H1 (cell line): ENCODE data around the gene FOXJ2. TPM values are rescaled to one million over a fixed set of nuclear protein-coding genes. Genes with fewer than 3 reads are reported as not detected.

ENCODE experiments used
- CTCF ChIA-PET: fragments of 300-600 bp; sonication (Branson Sonifier 250); formaldehyde crosslinking; loops from one replicate; lab custom pipeline; 2021; ENCODE audit not compliant: partially characterized antibody; lab: Charles Lee
- POLR2A ChIA-PET: fragments of 300-600 bp; sonication (Branson Sonifier 250); formaldehyde crosslinking; loops from one replicate; lab custom pipeline; 2021; ENCODE audit warnings: inconsistent platforms; ENCODE audit not compliant: partially characterized antibody; lab: Charles Lee
- DNase-seq, 2 experiments: peaks; one replicate each; pipeline versions ENCODE4 v3.0.0 to v3.0.0-alpha.2; 2010 to 2022; ENCODE audit warnings: low spot score in 2 of 2, low read depth in 1 of 2, mixed read lengths in 1 of 2
- FAIRE-seq: peaks from 2 replicates; lab custom pipeline; 2011; peaks lifted over from hg19 to GRCh38; lab: Jason Lieb, UNC
- H2AFZ ChIP-seq: 2 replicates; pipeline ENCODE4 v1.8.1; 2012; ENCODE audit warnings: low read length, inconsistent platforms
- H2AK5ac ChIP-seq: 2 replicates; pipeline ENCODE4 v1.6.1; 2013; ENCODE audit warnings: low read depth, low read length
- H2BK120ac ChIP-seq: replicated peaks from 2 replicates; pipeline ENCODE3; 2013; ENCODE audit warnings: low read depth, low read length, inconsistent platforms
- H2BK12ac ChIP-seq: 2 replicates; pipeline ENCODE4 v1.6.1; 2013; ENCODE audit warnings: low read depth, low read length
- H2BK15ac ChIP-seq: 2 replicates; pipeline ENCODE4 v1.6.1; 2013; ENCODE audit warnings: low read length
- H2BK20ac ChIP-seq: 2 replicates; pipeline ENCODE4 v1.6.1; 2013; ENCODE audit warnings: low read length
- H2BK5ac ChIP-seq: 2 replicates; pipeline ENCODE4 v1.6.1; 2013; ENCODE audit warnings: low read depth, low read length
- H3K14ac ChIP-seq: 2 replicates; pipeline ENCODE4 v1.6.1; 2013; ENCODE audit warnings: inconsistent platforms; ENCODE audit not compliant: insufficient read length
- H3K18ac ChIP-seq: 2 replicates; pipeline ENCODE4 v1.6.1; 2013; ENCODE audit warnings: low read length; ENCODE audit errors: extremely low read depth
- H3K23ac ChIP-seq: 2 replicates; pipeline ENCODE4 v1.6.1; 2013; ENCODE audit warnings: inconsistent platforms; ENCODE audit not compliant: insufficient read length
- H3K23me2 ChIP-seq: 2 replicates; pipeline ENCODE4 v1.6.1; 2013; ENCODE audit warnings: low read depth, low read length
- H3K27ac ChIP-seq: 2 replicates; pipeline ENCODE4 v1.6.1; 2011; ENCODE audit warnings: low read depth, low read length, inconsistent platforms
- H3K27me3 ChIP-seq, 4 experiments: replicated peaks in 1 of 4; 1 replicate in 1 of 4; 2 replicates in 3 of 4; pipeline versions ENCODE4 v1.6.1 to v1.8.1; 2011 to 2013; ENCODE audit warnings: low read length in 3 of 4, mild to moderate bottlenecking in 3 of 4, inconsistent platforms in 2 of 4, mixed read lengths in 2 of 4, moderate library complexity in 1 of 4; ENCODE audit not compliant: control insufficient read depth in 3 of 4, insufficient read depth in 3 of 4; ENCODE audit errors: extremely low read depth in 1 of 4
- H3K36me3 ChIP-seq, 4 experiments: 2 replicates each; pipeline versions ENCODE4 v1.6.1 to v1.8.1; 2011 to 2013; ENCODE audit warnings: mild to moderate bottlenecking in 4 of 4, low read length in 3 of 4, moderate library complexity in 2 of 4, control low read depth in 1 of 4, inconsistent platforms in 1 of 4; ENCODE audit not compliant: insufficient read depth in 4 of 4, control insufficient read depth in 2 of 4
- H3K4ac ChIP-seq: replicated peaks from 2 replicates; pipeline ENCODE3; 2013; ENCODE audit warnings: low read length, low read depth, mixed read lengths, inconsistent platforms; ENCODE audit not compliant: insufficient read length
- H3K4me1 ChIP-seq, 4 experiments: replicated peaks in 1 of 4; 1 replicate in 1 of 4; 2 replicates in 3 of 4; pipeline versions ENCODE4 v1.6.1 to v1.8.1; 2011 to 2013; ENCODE audit warnings: low read length in 3 of 4, inconsistent platforms in 2 of 4, mixed read lengths in 1 of 4; ENCODE audit not compliant: insufficient read depth in 4 of 4, control insufficient read depth in 3 of 4
- H3K4me2 ChIP-seq, 2 experiments: 2 replicates each; pipeline versions ENCODE4 v1.6.1 to v1.8.1; 2011 to 2013; ENCODE audit warnings: low read depth in 2 of 2, low read length in 2 of 2, control low read depth in 1 of 2, inconsistent platforms in 1 of 2, mild to moderate bottlenecking in 1 of 2; ENCODE audit not compliant: insufficient read depth in 1 of 2
- H3K4me3 ChIP-seq, 4 experiments: fragments of 200-600, 300-600 bp in 1 of 4; sonication (generic), shearing (Covaris generic), sonication (Bioruptor Twin) in 1 of 4; 2 replicates each; pipeline versions ENCODE4 v1.5.1 to v1.8.1; 2011 to 2016; ENCODE audit warnings: low read length in 4 of 4, low read depth in 3 of 4, control low read depth in 2 of 4, inconsistent platforms in 2 of 4, mild to moderate bottlenecking in 2 of 4, mixed read lengths in 1 of 4, moderate library complexity in 1 of 4; ENCODE audit not compliant: insufficient read depth in 2 of 4; ENCODE audit errors: extremely low read depth in 1 of 4
- H3K56ac ChIP-seq: replicated peaks from 2 replicates; pipeline ENCODE3; 2013; ENCODE audit warnings: low read depth, mild to moderate bottlenecking, mixed read lengths, low read length, inconsistent platforms; ENCODE audit not compliant: insufficient read length
- H3K79me1 ChIP-seq: 2 replicates; pipeline ENCODE4 v1.6.1; 2013; ENCODE audit warnings: low read depth, low read length, control low read depth
- H3K79me2 ChIP-seq, 2 experiments: 2 replicates each; pipeline versions ENCODE4 v1.6.1 to v1.8.1; 2012 to 2013; ENCODE audit warnings: low read length in 2 of 2, mild to moderate bottlenecking in 2 of 2, inconsistent platforms in 1 of 2; ENCODE audit not compliant: insufficient read depth in 2 of 2, control insufficient read depth in 1 of 2
- H3K9ac ChIP-seq, 4 experiments: replicated peaks in 1 of 4; 1 replicate in 1 of 4; 2 replicates in 3 of 4; pipeline versions ENCODE4 v1.6.1 to v1.8.1; 2011 to 2013; ENCODE audit warnings: low read depth in 3 of 4, low read length in 3 of 4, control low read depth in 2 of 4, mild to moderate bottlenecking in 2 of 4, moderate library complexity in 2 of 4, inconsistent platforms in 1 of 4; ENCODE audit errors: extremely low read depth in 1 of 4
- H3K9me3 ChIP-seq, 2 experiments: 2 replicates each; pipeline versions ENCODE4 v1.6.1 to v1.8.1; 2012 to 2013; ENCODE audit warnings: mild to moderate bottlenecking in 2 of 2, moderate library complexity in 2 of 2, control low read depth in 1 of 2, inconsistent platforms in 1 of 2, low read depth in 1 of 2, low read length in 1 of 2, mixed read lengths in 1 of 2; ENCODE audit not compliant: insufficient read depth in 2 of 2
- H4K20me1 ChIP-seq, 2 experiments: replicated peaks in 1 of 2; 2 replicates each; pipeline versions ENCODE3 to v1.8.1; 2011 to 2013; ENCODE audit warnings: inconsistent platforms in 2 of 2, low read length in 2 of 2, mild to moderate bottlenecking in 1 of 2; ENCODE audit not compliant: insufficient read depth in 2 of 2, control insufficient read depth in 1 of 2
- H4K5ac ChIP-seq: 2 replicates; pipeline ENCODE4 v1.6.1; 2013; ENCODE audit warnings: low read length, low read depth, mixed read lengths, inconsistent platforms; ENCODE audit not compliant: insufficient read length
- H4K8ac ChIP-seq: 2 replicates; pipeline ENCODE4 v1.8.0; 2013; ENCODE audit warnings: mild to moderate bottlenecking, moderate library complexity, low read length, inconsistent platforms; ENCODE audit not compliant: insufficient read depth; ENCODE audit errors: extremely low read depth
- H4K91ac ChIP-seq: replicated peaks from 2 replicates; pipeline ENCODE3; 2013; ENCODE audit warnings: low read length, mixed read lengths, inconsistent platforms; ENCODE audit not compliant: insufficient read length
- CTBP2 ChIP-seq: IDR thresholded peaks from 2 replicates; pipeline ENCODE4 v1.7.0; 2011; ENCODE audit warnings: borderline replicate concordance, mild to moderate bottlenecking, moderate library complexity, mixed read lengths, low read length; ENCODE audit not compliant: insufficient read depth, insufficient read length
- CTCF ChIP-seq, 3 experiments: IDR thresholded peaks; 1 replicate in 2 of 3; 2 replicates in 1 of 3; pipeline versions ENCODE4 v1.5.1 to v1.6.1; 2011; ENCODE audit warnings: low read length in 3 of 3, mild to moderate bottlenecking in 3 of 3, inconsistent platforms in 2 of 3, low read depth in 1 of 3, moderate library complexity in 1 of 3; ENCODE audit not compliant: insufficient read depth in 1 of 3; ENCODE audit errors: control extremely low read depth in 1 of 3
- EP300 ChIP-seq, 2 experiments: IDR thresholded peaks; 1 replicate in 1 of 2; 2 replicates in 1 of 2; pipeline ENCODE4 v1.6.1; 2011 to 2012; ENCODE audit warnings: low read depth in 2 of 2, low read length in 2 of 2, mild to moderate bottlenecking in 2 of 2, borderline replicate concordance in 1 of 2, inconsistent platforms in 1 of 2, moderate library complexity in 1 of 2
- HDAC2 ChIP-seq, 2 experiments: fragments of 300-600 bp in 1 of 2; sonication (generic) in 1 of 2; IDR thresholded peaks; 2 replicates each; pipeline ENCODE4 v1.6.1; 2011 to 2012; ENCODE audit warnings: low read depth in 2 of 2, low read length in 2 of 2, mild to moderate bottlenecking in 2 of 2, moderate library complexity in 2 of 2, borderline replicate concordance in 1 of 2, inconsistent platforms in 1 of 2
- POU5F1 ChIP-seq: IDR thresholded peaks from 2 replicates; pipeline ENCODE4 v1.6.1; 2011; ENCODE audit warnings: low read depth, mild to moderate bottlenecking, low read length, moderate library complexity
- RFX5 ChIP-seq: IDR thresholded peaks from 2 replicates; pipeline ENCODE4 v1.6.1; 2011; ENCODE audit warnings: low read depth, low read length, improper control_type of control experiment, borderline replicate concordance
- SAP30 ChIP-seq: fragments of 300-600 bp; sonication (generic); IDR thresholded peaks from 2 replicates; pipeline ENCODE4 v1.7.1; 2012; ENCODE audit warnings: low read length, moderate library complexity, mild to moderate bottlenecking, inconsistent platforms; ENCODE audit not compliant: insufficient read depth, insufficient replicate concordance
- SP2 ChIP-seq: IDR thresholded peaks from 2 replicates; pipeline ENCODE4 v1.6.1; 2012; ENCODE audit warnings: mild to moderate bottlenecking, low read length, inconsistent platforms
- TBP ChIP-seq: IDR thresholded peaks from 2 replicates; pipeline ENCODE4 v1.6.1; 2011; ENCODE audit warnings: low read depth, low read length, improper control_type of control experiment
- TEAD4 ChIP-seq: IDR thresholded peaks from 2 replicates; pipeline ENCODE4 v1.6.1; 2012; ENCODE audit warnings: low read depth, low read length, inconsistent platforms, mixed read lengths
- WGBS, 2 experiments: shearing (Covaris generic) in 1 of 2; methylation state at CpG; one replicate each; pipeline versions ENCODE4 v1.1.6 to v1.1.7; 2013 to 2015; ENCODE audit warnings: low lambda C conversion rate in 2 of 2, mixed read lengths in 2 of 2, inconsistent platforms in 1 of 2, low coverage in 1 of 2, missing lambda C conversion rate in 1 of 2; ENCODE audit not compliant: insufficient replicate concordance in 2 of 2, insufficient coverage in 1 of 2, insufficient read length in 1 of 2; ENCODE audit errors: extremely low coverage in 1 of 2, missing lambda C conversion rate in 1 of 2; 5-methylcytosine and 5-hydroxymethylcytosine counted together
- polyA plus RNA-seq, 7 experiments: library from polyadenylated mRNA; depleted of rRNA in 3 of 7; stranded (reverse) in 5 of 7; unstranded in 2 of 7; fragments of >200 nt in 5 of 7; fragments of 200-250 nt in 2 of 7; gene quantifications; 1 replicate in 5 of 7; 2 replicates in 1 of 7; 4 replicates in 1 of 7; pipeline versions ENCODE4 v1.2.1 to v1.2.3, GENCODE V29; 2011 to 2013; ENCODE audit warnings: missing spikeins in 2 of 7, mixed read lengths in 2 of 7
- total RNA-seq: library from RNA; stranded (reverse); fragmentation: NEBNext Ultra II Directional; extraction: Animal tissue kit (Norgen Biotek cat#: 25700); gene quantifications from 2 replicates; pipeline ENCODE4 v1.2.1, GENCODE V29; 2021

The FOXJ2 gene
- total and polyA plus RNA-seq, 2 of the 8 experiments (the other 6 are each of a cell fraction or from before 2014, with no cell fraction given): 4.2 to 9.3 TPM

DNA sequence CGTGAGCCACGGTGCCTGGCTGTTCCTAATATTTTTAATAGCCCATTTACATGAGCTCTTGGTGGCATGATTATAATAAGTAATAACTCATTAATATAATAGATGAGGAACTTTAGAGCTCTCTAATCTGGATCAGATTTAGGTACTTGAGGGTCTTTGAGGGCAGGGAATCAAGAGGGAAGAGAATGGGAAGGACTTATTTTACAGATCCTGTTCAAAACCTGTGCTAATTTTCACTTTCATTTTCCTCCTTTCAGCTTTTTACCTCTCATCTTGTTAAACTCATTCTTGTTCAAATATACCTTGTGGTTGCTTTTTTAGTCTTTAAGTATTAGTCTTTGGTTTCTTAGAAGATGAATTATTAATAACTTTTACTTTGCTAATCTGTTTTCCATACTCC, 55.1 kb downstream of the FOXJ2 start:
- FAIRE-seq (no peak), DNase-seq (no peak)
- no peak overlapping the region for H3K23ac ChIP-seq
- H2BK5ac ChIP-seq: no peak overlapping the region
- peaks cover 1 to 23% (median 8%) of the 10 kb centered on the region in 4 experiments; a peak in 6 of 8 replicates for H3K36me3 ChIP-seq
- no peaks in the 10 kb centered on the region; the same call in 1 of the 2 replicates for H3K23me2 ChIP-seq
- H2AK5ac ChIP-seq: no peak overlapping the region
- ChIA-PET CTCF (interaction anchor here (1.2 to 1.7 kb wide), 3 partner anchors 39 to 148 kb away, joined by 3 to 4 read pairs (median 3); no protein-coding TSS in a partner anchor), POLR2A (interaction anchor here (0.6 kb wide), 1 partner anchor 148 kb away, joined by 3 read pairs; no protein-coding TSS in a partner anchor)
- H2BK15ac ChIP-seq: no peak overlapping the region
- H2AFZ ChIP-seq: no peak overlapping the region
- H3K27ac ChIP-seq: no peak overlapping the region
- H3K4ac ChIP-seq: no peak overlapping the region
- H3K27me3 ChIP-seq: no peaks in the 10 kb centered on the region
- H3K56ac ChIP-seq: no peak overlapping the region
- no peak overlapping the region for H3K4me2 ChIP-seq
- H3K9me3 ChIP-seq: no peaks in the 10 kb centered on the region
- no peaks in the 10 kb centered on the region for H4K20me1 ChIP-seq
- no peak overlapping the region for H3K4me3 ChIP-seq
- no peak overlapping the region for H4K91ac ChIP-seq
- no peak overlapping the region for H4K8ac ChIP-seq
- WGBS, 2 experiments: 94% methylated on average over 2 of the region's 2 CpGs; no CpG with 5 or more reads in 1 of the 2 experiments
- H3K9ac ChIP-seq: no peak overlapping the region
- peaks cover 0 to 23% of the 10 kb centered on the region in 2 experiments; a peak in 2 of 4 replicates for H3K79me2 ChIP-seq
- no peak overlapping the region for H2BK20ac ChIP-seq
- no peak overlapping the region for H2BK12ac ChIP-seq
- H3K14ac ChIP-seq: no peak overlapping the region
- no peak overlapping the region for H4K5ac ChIP-seq
- H3K18ac ChIP-seq: no peak overlapping the region
- 0 out of 7 replicates have a peak, but pooled peaks cover 0 to 3% (median 0%) of the 10 kb centered on the region in 4 experiments for H3K4me1 ChIP-seq
- peaks cover 6% of the 10 kb centered on the region for H3K79me1 ChIP-seq
- no peak overlapping the region for H2BK120ac ChIP-seq
- TF ChIP-seq TBP: no peak
- TF ChIP-seq CTBP2: no peak
- TF ChIP-seq CTCF (IDR thresholded peaks at IDR 0.05; ENCODE audit: control extremely low read depth in 1 of 3, insufficient read depth in 1 of 3, low read depth in 1 of 3, low read length in 3 of 3): no peak
- TF ChIP-seq RFX5: no peak
- no peak for TF ChIP-seq EP300 (IDR thresholded peaks at IDR 0.05; ENCODE audit: borderline replicate concordance in 1 of 2, low read depth in 2 of 2, low read length in 2 of 2)
- TF ChIP-seq POU5F1: no peak
- TF ChIP-seq HDAC2 (IDR thresholded peaks at IDR 0.05; ENCODE audit: borderline replicate concordance in 1 of 2, low read depth in 2 of 2, low read length in 2 of 2): no peak
- no peak for TF ChIP-seq SAP30
- no peak for TF ChIP-seq TEAD4
- no peak for TF ChIP-seq SP2
